HG02678 (cell line): ENCODE results near the gene MAJIN.

ENCODE experiments used
- ATAC-seq: cut with Tn5 transposase; IDR thresholded peaks from one replicate; pipeline ENCODE4 v1.9.1; 2021; ENCODE audit warnings: mild to moderate bottlenecking, moderate library complexity; ENCODE audit not compliant: unreplicated experiment

MAJIN gene

GRCh38 chr11:64914123-64914522 is 57.8 kb downstream of the MAJIN start:
- no peak for ATAC-seq

GRCh38 chr11:64913171-64913727 is 58.7 kb downstream of the MAJIN start:
- ATAC-seq, result no peak

- no peak for ATAC-seq
Observed at GRCh38 chr11:64911689-64912088, 60.2 kb downstream of the MAJIN start.

GRCh38 chr11:64911142-64911541 is 60.8 kb downstream of the MAJIN start:
- ATAC-seq, result no peak

GRCh38 chr11:64910451-64911093 is 61.3 kb downstream of the MAJIN start:
- ATAC-seq, result no peak

GRCh38 chr11:64909653-64910343 is 62.1 kb downstream of the MAJIN start:
- no peak for ATAC-seq

GRCh38 chr11:64908766-64909165 is 63.1 kb downstream of the MAJIN start:
- no peak for ATAC-seq

- no peak for ATAC-seq
Observed at GRCh38 chr11:64906314-64906635, 65.6 kb downstream of the MAJIN start.

GRCh38 chr11:64905516-64906313 is 66.2 kb downstream of the MAJIN start:
- ATAC-seq, result no peak

GRCh38 chr11:64903291-64903833 is 68.5 kb downstream of the MAJIN start:
- ATAC-seq, result no peak

- ATAC-seq, result no peak
Observed at GRCh38 chr11:64902102-64902900, 69.6 kb downstream of the MAJIN start.

GRCh38 chr11:64900774-64901173 is 71.1 kb downstream of the MAJIN start:
- ATAC-seq, result no peak

GRCh38 chr11:64900263-64900678 is 71.6 kb downstream of the MAJIN start:
- no peak for ATAC-seq

- no peak for ATAC-seq
Observed at GRCh38 chr11:64898541-64898940, 73.4 kb downstream of the MAJIN start.

- ATAC-seq, result no peak
Observed at GRCh38 chr11:64898076-64898445, 73.8 kb downstream of the MAJIN start.

- ATAC-seq, result no peak
Observed at GRCh38 chr11:64897381-64898075, 74.4 kb downstream of the MAJIN start.

GRCh38 chr11:64896448-64897022 is 75.4 kb downstream of the MAJIN start:
- no peak for ATAC-seq

- no peak for ATAC-seq
Observed at GRCh38 chr11:64894812-64895452, 77.0 kb downstream of the MAJIN start.
